GM18867 (cell line): ENCODE data around the gene KCNJ13.

Source experiments
- ATAC-seq: cut with Tn5 transposase; IDR thresholded peaks from one replicate; pipeline ENCODE4 v1.9.1; 2021; ENCODE audit warnings: mild to moderate bottlenecking, moderate library complexity; ENCODE audit not compliant: unreplicated experiment

KCNJ13 gene

DNA sequence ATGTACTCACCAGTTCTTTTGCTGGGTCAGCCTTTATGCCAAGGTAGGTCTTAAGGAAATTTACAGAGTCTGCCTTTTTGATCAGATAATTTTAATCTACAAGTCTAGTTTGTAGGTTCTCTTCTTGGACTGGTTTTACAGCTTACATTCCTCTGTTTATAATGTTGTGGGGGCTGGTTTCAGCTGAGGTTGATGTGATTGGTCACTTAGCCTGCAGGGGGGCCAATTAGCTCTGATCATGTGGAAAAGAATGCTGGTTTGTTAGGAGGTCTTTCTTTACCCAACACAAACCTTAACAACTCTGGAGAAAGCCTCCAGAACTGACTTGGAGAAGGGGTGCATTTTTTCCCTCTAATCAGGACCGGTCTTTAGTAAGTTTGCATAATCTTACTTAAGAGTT, at the start of gene KCNJ13:
Gene KCNJ13 (minus strand): TSS at position 131 of the 400 bp plus-strand sequence. CDS start 5,203 bp downstream, outside the sequence.
- ATAC-seq: no peak

DNA sequence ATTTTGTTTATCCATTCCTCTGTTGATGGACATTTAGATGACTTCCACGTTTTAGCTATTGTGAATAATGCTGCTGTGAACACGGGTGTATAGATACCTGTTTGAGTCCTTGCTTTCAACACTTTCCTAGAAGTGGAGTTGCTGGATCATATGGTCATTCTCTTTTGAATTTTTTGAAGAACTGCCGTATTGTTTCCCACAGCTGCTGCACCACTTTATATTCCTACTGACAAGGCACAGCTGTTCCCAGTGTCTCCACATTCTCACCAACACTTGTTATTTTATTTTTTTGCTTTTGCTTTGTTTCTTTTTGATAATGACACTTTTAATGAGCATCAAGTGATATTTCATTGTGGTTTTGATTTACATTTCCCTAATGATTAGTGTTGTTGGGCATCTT, 41.4 kb upstream of the KCNJ13 start:
- ATAC-seq: no peak

DNA sequence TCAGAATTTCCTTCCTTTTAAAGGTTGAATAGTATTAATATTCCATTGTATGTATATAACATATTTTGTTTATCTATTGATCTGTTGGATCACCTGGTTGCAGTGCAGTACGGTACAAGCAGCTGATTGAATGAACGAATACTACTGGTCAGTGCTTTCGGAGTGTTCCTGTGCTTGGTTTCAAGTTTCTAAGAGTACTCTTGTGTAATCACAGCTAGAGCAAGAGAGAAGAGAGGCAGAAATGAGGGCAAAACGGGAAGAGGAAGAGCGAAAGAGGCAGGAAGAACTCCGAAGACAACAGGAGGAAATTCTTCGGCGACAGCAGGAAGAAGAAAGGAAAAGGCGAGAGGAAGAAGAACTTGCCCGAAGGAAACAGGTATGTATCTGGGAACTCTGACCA, 40.3 kb upstream of the KCNJ13 start:
- no peak for ATAC-seq

DNA sequence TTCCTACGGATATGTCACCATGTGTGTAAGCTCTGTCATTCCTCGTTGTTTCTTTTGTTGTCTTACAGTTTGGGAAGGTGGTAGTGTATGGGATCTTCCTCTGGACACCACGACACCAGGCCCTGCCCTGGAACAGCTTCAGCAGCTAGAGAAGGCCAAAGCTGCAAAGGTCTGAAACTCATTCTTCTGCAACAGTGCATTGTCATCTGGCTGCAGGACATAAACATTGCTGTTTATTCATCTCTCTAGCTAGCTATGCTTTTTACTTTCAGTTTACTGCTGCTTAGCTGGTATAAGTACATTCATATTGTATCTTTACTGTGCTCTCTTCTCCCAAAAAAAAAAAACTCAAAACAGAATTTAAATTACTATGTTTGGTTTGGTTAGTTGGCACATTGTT, 39.2 kb upstream of the KCNJ13 start:
- no peak for ATAC-seq

DNA sequence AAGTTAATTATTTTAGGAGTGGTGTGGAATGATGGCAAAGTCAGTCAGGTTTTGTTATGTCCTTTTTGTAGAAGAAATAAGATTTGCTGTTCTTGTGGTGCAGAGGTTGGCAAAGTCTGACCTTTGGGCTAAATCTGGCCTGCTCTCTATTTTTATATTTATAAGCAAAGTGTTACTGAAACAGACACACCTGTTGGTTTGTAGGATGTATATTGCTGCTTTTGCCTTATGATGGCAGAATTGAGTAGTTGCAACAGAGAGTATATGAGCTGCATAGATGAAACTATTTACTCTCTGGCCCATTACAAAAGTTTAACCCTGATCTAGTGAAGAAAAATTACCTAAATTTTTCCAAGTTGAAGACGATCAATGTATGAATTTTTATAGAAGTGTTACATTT, 34.1 kb upstream of the KCNJ13 start:
- ATAC-seq: no peak

DNA sequence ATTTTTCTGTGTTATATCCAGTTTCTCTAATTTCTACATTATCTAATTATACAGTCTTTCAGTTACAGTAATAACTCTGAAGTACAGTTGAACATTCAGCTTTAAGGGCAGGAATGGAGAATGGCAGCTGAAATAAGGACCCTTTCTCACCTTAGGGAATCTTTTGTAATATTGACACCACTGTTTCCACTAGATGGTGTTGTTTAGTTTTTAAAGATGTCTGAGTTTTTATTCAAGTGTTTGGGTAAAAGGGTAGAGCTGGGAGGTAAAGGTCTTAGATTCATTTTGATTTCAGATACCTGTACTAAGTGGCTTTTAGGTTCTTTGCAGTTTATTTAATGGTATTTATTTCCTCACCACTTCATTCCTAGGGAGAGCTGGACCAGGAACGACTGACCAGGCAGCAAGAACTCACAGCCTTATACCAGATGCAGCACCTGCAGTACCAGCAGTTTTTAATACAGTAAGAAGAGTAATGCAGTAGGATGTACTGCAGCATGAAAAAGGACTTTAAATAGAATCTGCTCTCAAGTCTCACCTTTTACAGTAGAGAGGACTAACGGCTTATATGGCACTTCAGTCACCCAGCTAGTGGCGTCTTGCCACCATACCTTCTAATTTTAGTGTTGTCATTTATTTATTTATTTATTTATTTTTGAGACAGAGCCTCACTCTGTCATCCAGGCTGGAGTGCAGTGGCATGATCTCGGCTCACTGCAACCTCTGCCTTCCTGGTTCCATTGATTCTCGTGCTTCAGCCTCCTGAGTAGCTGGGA, 33.2 kb upstream of the KCNJ13 start:
- no peak for ATAC-seq

DNA sequence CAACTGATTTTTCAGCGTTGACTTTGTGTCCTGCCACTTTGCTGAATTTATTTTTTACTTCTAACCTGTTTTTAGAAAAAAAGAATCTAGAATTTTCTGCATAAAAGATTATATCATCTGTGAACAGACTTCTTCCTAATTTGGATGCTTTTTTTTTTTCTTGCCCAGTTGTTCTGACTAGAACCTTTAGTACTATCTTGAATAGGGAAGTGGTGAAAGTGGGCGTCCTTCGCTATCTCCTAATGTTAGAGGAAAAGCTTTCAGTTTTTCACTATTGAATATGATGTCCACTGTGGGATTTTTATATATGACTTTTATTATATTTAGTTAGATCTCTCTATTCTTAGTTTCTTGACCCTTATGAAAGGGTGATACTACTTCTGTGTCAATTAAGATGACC, 25.7 kb upstream of the KCNJ13 start:
- ATAC-seq: no peak

DNA sequence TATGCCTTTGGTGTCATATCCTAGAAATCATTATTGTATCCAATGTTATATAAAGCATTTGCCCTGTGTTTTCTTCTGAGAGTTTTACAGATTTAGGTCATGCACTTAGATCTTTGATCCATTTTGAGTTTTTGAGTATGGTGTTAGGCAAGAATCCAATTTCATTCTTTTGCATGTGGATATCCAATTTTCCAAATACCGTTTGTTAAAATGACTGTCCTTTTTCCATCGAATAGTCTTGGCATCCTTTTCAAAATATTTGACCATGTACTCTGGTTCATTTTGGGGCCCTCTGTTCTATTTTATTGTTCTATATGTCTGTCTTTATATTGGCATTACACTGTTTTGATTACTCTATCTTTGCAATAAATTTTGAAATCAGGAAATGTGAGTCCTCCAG, 23.8 kb upstream of the KCNJ13 start:
- ATAC-seq: no peak

DNA sequence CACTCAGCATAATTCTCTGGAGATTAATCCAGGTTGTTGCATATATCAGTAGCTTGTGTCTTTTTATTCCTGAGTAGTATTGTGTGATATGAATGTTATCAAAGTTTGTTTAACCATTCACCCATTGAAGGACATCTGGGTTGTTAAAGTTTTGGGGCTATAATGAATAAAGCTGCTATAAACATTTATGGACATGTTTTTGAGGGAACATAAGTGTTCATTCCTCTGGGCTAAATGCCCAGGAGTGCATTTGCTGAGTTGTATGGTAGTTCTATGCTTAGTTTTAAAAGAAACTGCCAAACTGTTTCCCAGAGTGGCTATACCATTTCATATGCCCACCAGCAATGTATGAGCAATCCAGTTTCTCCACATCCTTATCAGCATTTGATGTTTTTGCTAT, 21.8 kb upstream of the KCNJ13 start:
- no peak for ATAC-seq

DNA sequence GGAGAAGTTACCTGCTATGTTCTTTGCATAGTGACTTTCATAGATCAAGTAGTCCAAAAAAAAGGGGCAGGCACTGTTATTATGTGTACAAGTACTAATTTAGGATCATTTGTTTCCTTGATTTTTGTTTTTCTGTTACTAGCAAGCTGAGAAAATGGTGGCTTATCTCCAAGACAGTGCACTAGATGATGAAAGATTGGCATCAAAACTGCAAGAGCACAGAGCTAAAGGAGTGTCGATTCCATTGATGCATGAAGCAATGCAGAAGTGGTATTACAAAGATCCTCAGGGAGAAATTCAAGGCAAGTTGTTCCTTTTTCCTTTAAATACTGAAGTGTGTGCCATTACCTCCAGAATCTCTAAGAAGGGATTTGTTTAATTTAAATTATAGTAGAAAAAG, 19.6 kb upstream of the KCNJ13 start:
- ATAC-seq: no peak

DNA sequence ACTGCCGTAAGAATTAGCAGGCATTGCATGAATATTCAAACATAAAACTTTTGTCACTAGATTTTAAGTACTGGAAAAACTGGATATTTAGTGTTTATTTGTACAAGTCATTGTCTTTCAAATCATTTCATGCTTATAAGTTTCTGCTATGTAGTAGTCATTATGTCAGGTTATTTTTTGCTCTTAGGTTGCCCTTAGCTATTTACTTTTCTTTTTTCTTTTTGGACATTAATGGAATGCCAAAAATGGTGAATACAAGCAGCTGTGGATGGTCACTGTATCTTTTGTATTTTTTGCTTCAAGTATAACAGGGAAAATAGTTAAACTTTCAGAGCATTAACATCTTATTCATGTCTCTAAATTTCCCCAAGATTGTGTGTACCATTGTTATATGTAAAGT, 18.6 kb upstream of the KCNJ13 start:
- no peak for ATAC-seq

DNA sequence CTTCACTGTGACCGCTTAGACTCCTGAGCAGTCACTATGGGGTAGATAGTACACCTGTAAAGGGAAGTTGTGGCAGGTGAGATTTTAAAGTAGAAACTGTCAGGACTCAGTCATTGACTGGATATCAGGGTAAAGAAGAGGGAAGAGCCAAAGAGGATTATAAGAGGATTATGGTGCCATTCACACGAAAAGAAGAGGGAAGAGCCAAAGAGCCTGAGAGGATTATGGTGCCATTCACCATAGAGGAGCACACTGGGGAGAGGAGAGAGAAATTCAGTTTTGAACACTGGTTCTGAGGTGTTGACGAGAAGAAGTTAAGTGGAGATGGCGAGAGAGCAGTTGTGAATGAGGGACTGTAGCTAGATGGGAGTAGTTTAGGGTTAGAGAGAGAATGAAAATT, 16.9 kb upstream of the KCNJ13 start:
- ATAC-seq: no peak

DNA sequence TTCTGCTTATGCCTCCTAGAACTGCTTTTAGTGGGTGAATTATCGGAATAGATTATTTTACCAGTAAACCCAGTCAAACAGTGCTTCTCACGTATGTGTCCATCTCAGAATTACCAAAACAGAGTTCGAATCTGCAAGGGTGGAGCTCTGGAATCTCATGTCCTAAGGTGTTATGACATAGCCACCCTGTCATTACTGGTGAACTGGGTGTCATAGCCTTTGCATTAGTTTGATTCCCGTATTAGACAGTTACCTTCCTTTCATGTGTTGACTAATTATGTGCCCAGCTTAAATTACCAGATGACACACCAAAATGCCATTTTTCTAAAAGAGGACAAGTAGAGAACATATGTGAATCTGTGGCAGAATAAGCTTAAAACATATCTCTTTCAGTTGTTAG, 15.2 kb upstream of the KCNJ13 start:
- no peak for ATAC-seq

DNA sequence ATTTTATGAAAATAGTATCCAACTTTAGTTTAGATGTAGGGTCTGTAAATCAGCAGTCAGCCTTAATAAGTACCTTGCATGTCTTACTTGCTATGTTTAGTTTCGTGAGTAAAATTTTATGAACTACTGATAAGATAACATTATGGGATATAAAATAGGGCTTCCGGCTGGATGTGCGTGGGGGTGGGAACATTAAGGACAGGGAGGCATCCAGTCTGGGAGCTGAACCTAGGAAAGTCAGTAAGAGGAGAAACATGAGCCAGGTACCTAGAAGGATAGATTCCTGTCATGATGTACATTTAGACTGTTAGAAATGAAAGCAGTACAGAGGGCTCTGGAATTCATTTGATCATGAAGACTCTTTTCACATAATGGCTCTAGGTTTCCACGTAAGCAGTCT, 12.7 kb upstream of the KCNJ13 start:
- no peak for ATAC-seq

DNA sequence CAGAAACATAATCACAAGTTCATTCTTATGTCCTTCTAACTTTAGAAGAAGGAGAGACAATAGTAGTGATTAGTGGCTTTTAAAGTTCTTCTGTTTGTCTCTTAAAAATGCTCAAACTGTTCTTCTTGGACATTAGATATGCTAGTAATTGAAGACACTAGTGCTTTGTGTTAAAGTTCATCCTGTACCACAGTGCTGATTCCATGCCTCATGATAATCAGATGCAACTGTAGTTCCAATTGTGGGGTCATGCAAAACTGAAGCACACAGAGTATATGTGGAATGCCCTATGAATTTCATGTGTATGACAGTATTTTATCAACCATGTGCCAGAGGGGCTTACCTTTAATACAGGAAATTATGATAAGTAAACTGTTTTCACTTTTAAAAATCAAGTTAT, 11.4 kb upstream of the KCNJ13 start:
- ATAC-seq: no peak

DNA sequence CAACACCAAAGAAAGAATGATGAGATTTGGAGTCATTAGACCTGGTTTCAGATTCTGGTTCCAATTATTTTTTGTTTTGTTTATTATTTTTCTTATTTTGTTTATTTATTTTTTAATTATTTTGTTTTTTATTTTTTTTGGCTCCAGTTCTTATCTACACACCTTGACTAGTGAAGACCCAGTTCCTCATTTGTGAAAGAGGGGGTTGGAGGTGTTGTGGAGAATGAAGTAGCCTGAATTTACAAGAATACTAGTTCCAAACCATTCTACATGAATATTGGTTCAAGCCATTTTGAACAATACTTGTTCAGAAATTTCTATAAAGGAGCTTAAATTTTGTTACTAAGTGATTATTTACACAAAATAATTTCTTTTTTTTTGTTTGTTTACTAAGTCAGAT, 6.9 kb upstream of the KCNJ13 start:
- no peak for ATAC-seq

DNA sequence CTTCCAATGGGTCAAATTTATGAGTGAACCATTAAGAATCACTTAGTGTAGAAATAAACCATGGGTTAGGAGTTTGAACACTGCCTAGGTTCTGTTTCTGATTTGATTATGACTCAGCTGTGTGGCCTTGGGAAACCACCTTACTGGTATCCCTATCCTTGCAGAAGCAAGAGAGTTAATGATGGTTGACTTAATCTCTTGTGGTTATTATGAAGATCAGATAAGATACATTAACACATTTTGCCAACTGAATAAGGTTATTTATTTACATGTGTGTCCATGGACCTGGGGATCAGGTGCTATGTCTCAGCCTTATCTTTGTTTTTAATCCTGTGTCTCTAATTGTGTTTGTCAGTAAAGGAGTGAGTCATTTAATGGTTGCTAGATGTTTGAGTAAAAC, 5.4 kb upstream of the KCNJ13 start:
- peak; percentile 81 for ATAC-seq

DNA sequence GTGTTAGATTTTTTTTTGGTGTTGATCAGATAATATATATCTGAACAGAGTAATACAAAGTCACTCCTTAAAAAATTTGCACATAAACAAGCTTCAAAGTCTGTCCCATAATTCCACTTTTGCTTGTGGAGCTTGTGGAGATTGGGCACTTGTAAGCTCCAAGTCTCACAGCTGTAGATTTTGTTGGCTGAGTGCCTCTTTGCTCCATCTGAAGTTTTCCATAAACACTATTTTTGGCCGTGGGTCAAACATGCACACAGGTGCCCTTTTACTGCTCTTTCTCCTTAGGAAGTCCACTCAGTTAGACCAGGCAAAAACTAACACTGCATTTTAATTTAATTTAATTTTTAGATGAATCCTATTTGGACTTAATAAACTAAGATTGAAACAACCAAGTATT, 3.6 kb upstream of the KCNJ13 start:
- ATAC-seq: no peak

DNA sequence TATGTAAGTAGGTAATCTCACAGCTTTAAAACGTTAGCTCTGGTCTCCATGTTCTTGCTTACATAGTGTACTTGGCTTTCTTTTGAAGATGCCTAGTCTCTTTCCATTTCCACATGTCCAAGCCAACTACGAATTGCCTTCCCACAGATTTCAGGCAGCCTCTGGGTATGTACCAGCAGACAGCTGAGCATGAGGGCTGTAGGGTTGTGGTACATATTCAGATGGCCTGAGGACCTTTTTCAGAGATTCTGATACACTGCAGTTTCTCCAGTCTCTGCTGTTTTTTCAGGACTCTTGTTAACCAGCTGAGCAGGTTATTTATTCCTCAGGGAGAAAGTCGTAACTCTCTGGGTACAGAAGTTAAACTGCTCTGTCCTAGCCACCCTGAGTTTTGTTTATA, 3.1 kb upstream of the KCNJ13 start:
- no peak for ATAC-seq

DNA sequence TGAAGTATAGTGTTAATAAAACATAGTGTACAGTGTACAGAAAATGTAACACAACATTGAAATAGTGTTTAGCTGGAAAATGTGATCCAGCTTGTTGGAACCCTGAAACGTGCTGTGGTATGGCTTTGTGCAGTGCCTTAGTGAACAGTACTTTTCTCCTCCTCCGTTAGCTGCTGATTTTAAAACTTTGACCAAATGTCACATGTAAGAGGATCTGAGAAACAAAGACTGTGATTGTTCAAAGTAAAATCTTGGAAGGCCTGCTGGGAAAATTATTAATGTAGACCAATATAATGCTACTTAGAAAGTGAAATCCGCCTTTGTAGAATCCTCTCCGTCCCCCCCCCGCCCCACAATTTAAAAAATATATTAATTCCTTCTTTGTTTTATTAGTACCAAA, 911 bp upstream of the KCNJ13 start:
- no peak for ATAC-seq

DNA sequence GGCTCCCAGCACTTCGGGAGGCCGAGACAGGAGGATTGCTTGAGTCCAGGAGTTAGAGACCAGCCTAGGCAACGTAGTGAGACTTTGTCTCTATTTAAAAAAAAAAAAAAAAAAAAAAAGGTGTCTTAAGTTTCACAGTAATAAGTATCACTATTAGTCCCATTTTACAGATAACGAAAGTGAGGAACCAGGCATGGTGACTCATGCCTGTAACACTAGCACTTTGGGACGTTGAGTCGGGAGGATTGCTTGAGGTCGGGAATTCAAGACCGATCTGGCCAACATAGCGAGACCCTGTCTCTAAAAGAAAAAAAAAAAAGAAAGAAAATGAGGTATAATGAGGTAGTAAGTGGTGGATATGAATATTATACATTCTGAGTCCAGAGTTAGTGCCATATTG, 2.5 kb downstream of the KCNJ13 start:
- no peak for ATAC-seq

DNA sequence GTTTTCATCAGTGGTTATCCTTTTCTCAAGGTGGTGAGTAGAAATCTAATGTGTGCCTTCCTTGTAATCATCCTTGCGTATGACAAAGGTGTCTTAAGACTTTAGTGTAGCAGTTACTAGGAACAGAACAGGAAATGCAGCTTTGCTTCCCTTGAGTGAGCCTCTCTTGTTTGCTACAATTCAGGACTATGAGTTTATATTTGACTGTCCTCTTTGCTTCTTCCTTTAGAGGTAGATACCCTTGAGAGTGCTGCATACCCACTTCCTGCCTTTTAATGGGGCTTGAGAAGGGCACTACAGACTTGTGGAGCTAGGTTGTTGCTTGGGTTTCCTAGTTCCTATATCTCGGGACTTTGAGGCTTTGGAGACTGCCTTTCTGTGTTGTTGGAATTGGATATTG, 3.8 kb downstream of the KCNJ13 start:
- ATAC-seq: no peak

DNA sequence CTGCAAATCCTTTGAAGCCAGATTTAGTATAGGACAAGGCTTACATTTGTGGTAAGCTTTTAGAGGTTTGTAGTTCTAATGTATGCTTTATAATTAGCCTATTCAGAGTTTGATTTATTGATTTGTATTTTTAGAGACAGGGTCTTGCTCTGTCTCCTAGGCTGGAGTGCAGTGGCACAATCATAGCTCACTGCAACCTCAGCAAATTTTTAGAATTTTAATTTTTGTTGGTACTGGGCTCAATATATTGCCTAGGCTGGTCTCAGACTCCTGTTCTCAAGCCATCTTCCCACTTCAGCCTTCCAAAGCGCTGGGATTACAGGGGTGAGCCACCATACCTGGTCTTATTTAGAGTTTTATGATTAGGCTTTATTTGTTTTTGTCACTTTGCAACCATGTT, 4.5 kb downstream of the KCNJ13 start:
- ATAC-seq: no peak
